BJ (cell line): ENCODE results near the gene TSPAN5. TPM values are rescaled to one million over a fixed set of nuclear protein-coding genes. Genes with fewer than 3 reads are reported as not detected.

Experiments
- CTCF ChIA-PET: fragments of 350-600 bp; formaldehyde crosslinking; extraction: SDS; loops from one replicate; lab custom pipeline; 2021; ENCODE audit warnings: antibody characterized with exemption, inconsistent platforms; lab: Yijun Ruan, JAX
- POLR2A ChIA-PET: fragments of 300-600 bp; sonication (Branson Sonifier 250); formaldehyde crosslinking; extraction: SDS; loops from one replicate; lab custom pipeline; 2021; ENCODE audit warnings: antibody characterized with exemption; lab: Charles Lee
- DNase-seq: peaks from one replicate; pipeline ENCODE4 v3.0.0-alpha.2; 2011; ENCODE audit warnings: low read depth
- H3K27me3 ChIP-seq: 2 replicates; pipeline ENCODE4 v1.6.0; 2011; ENCODE audit warnings: low read length; ENCODE audit not compliant: control insufficient read depth, insufficient read depth
- H3K36me3 ChIP-seq: 2 replicates; pipeline ENCODE4 v1.5.1; 2011; ENCODE audit warnings: low read length; ENCODE audit not compliant: control insufficient read depth, insufficient read depth
- H3K4me3 ChIP-seq: 2 replicates; pipeline ENCODE4 v1.5.1; 2011; ENCODE audit warnings: low read depth, mild to moderate bottlenecking, control low read depth, low read length
- polyA plus RNA-seq: library from polyadenylated mRNA; depleted of rRNA; stranded (reverse); fragments of >200 nt; gene quantifications from 2 replicates; pipeline ENCODE4 v1.2.3, GENCODE V29; 2011
- TF ChIP-seq, protein P1 (sequence below): IDR thresholded peaks from 2 replicates; pipeline ENCODE4 v1.5.1; 2011; ENCODE audit warnings: low read depth, mild to moderate bottlenecking, control low read depth, inconsistent platforms, low read length, moderate library complexity; ENCODE audit not compliant: insufficient read depth

TSPAN5 gene
- polyA plus RNA-seq, 1 experiment, result 74.5 TPM

DNA sequence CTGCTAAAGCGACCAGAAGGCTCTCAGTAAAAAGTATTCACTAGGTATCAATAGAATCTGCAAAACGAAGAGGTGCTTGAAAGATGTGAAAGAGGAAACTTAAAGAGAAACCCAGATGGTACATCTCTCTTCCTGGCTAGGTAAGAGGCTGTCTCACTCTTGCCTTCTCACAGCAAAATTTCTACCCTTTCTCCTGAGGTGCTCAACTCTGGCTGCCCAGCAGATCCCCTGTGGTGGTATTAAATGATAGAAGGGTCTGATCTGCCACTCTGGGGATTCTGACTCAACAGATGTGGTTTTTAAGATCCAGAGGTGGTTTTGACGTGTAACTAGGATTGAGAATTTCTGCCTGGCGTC is 14.9 kb upstream of the TSPAN5 start:
- DNase-seq, result no peak
- no peaks in the 10 kb centered on the region for H3K36me3 ChIP-seq
- TF ChIP-seq, protein P1, sequence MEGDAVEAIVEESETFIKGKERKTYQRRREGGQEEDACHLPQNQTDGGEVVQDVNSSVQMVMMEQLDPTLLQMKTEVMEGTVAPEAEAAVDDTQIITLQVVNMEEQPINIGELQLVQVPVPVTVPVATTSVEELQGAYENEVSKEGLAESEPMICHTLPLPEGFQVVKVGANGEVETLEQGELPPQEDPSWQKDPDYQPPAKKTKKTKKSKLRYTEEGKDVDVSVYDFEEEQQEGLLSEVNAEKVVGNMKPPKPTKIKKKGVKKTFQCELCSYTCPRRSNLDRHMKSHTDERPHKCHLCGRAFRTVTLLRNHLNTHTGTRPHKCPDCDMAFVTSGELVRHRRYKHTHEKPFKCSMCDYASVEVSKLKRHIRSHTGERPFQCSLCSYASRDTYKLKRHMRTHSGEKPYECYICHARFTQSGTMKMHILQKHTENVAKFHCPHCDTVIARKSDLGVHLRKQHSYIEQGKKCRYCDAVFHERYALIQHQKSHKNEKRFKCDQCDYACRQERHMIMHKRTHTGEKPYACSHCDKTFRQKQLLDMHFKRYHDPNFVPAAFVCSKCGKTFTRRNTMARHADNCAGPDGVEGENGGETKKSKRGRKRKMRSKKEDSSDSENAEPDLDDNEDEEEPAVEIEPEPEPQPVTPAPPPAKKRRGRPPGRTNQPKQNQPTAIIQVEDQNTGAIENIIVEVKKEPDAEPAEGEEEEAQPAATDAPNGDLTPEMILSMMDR, result no peak
- ChIA-PET CTCF (no interaction called here), POLR2A (no interaction called here)
- no peaks in the 10 kb centered on the region for H3K27me3 ChIP-seq
- H3K4me3 ChIP-seq, result no peak overlapping the region

DNA sequence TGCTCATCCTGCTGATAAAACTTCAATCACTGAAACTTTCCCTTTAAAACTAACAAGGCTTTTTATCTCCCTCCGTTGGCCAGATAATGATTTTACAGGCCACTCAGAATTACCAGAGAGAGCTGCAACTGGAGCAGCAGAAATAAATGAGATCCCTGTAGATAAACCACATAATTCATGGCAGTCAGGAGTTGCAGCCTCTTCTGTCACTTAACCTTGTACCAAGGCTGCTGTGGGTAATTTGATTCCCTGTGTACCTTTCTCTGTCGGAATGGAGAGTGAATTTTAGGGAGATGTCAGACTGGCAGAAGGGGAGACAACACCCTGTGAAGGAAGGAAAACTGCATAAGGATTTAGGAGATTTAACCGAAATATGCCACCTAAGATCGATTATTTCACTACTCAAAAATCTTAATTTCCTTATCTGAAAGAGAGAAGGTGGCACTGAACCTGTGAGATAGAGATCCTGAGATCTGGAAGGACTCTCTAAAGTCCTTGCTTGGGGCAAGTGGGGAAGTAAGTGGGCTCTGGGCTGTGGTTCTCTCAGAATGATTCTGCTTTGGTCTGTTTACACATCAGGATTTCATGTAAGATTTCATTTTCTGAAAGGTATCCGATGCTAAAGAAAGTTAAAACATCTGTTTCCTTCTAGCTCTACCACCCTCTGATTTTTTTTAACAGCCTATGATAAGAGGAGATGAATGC is 14.3 kb upstream of the TSPAN5 start:
- ChIA-PET CTCF (no interaction called here), POLR2A (no interaction called here)
- no peaks in the 10 kb centered on the region for H3K36me3 ChIP-seq
- TF ChIP-seq, protein P1, result no peak
- no peak for DNase-seq
- no peaks in the 10 kb centered on the region for H3K27me3 ChIP-seq
- H3K4me3 ChIP-seq, result no peak overlapping the region

DNA sequence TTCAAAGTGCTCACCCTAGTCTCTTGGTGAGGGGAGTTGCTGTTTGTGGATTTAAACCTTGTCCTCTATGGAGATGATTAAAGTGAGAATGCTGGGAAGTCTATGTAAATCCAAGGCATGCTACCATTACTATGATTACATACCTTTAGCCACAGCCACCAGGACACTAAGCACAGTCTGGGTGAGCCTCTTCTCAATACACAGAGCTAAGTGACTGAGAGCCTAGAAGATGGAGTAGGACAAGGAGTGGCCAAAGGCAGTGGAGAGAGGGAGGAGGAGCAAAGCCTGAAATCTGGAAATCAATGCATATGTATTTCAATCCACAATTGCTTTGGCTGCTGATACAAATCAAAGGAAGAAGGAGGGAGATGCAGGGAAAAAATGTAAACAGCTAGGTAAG is 12.7 kb upstream of the TSPAN5 start:
- ChIA-PET POLR2A (interaction anchor here (0.5 kb wide), 1 partner anchor 642 kb away, joined by 9 read pairs; no protein-coding TSS in a partner anchor), CTCF (interaction anchor here (1.1 kb wide), 1 partner anchor 203 kb away, joined by 3 read pairs; no protein-coding TSS in a partner anchor)
- no peaks in the 10 kb centered on the region for H3K36me3 ChIP-seq
- no peaks in the 10 kb centered on the region for H3K27me3 ChIP-seq
- TF ChIP-seq, protein P1, result no peak
- no peak overlapping the region for H3K4me3 ChIP-seq
- DNase-seq, result no peak

DNA sequence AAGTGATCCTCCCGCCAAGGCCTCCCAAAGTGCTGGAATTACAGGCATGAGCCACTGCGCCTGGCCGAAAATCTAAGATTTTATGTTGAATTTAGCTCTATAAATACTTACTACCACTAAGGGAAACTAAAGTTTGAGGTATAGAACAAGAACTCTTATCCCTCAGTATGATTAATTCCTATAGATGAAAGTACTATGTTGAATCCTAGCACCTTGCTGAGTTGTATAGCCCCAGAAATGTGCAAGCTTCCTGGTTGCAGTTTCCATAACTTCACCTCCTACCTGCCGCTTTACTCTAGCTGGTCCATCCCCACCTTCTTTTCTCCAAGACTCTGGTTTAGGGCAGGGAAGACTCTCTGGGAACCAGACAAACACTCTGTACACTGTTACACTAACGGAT is 11.8 kb upstream of the TSPAN5 start:
- TF ChIP-seq, protein P1, result no peak
- CTCF ChIA-PET, result interaction anchor here (0.5 to 1.4 kb wide), 3 partner anchors 85 to 386 kb away, joined by 3 to 5 read pairs (median 3); no protein-coding TSS in a partner anchor
- Histone ChIP-seq H3K36me3 (no peaks in the 10 kb centered on the region), H3K27me3 (no peaks in the 10 kb centered on the region), H3K4me3 (no peak overlapping the region)
- DNase-seq, result no peak
- POLR2A ChIA-PET, result no interaction called here

DNA sequence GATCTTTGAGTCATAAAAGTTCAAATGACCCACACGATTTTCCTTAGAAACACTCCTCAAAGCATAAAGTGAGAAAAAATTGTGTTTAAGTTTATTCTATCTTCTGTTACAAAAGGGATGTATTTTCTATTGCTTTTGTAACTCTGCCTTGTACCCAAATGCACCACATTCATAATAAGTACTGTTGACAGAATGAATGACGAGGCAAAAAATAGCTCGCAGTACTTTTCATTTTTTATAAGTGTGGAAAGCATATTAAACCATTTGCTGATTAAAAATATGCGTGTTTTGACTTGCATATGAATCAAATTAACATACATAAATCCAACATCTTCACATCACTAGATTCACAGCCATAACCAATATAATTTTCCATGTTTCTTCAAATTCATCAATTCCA is 11.2 kb upstream of the TSPAN5 start:
- ChIA-PET CTCF (interaction anchor here (0.9 to 1.4 kb wide), 2 partner anchors 202 to 386 kb away, joined by 3 to 5 read pairs; no protein-coding TSS in a partner anchor), POLR2A (no interaction called here)
- Histone ChIP-seq H3K27me3 (no peaks in the 10 kb centered on the region), H3K36me3 (no peaks in the 10 kb centered on the region), H3K4me3 (no peak overlapping the region)
- TF ChIP-seq, protein P1, result no peak
- no peak for DNase-seq
